Psoas muscle (tissue), 8 donors: Measurements from ENCODE around the gene DPP10. TPM values are rescaled to one million over a fixed set of nuclear protein-coding genes. Genes with fewer than 3 reads are reported as not detected.

ENCODE experiments used
- ATAC-seq, 4 donors: fragments of 200-7000 bp; cut with Tn5 transposase; one replicate each; pipeline ENCODE4 v1.9.1; 2020; ENCODE audit warnings: moderate library complexity in 3 of 4, mild to moderate bottlenecking in 2 of 4
- DNase-seq, 2 donors: peaks; one replicate each; pipeline ENCODE4 v3.0.0-alpha.2; 2020
- H3K27ac ChIP-seq: fragments of 200-600 bp; one replicate; pipeline ENCODE4 v1.8.0; 2022
- H3K27me3 ChIP-seq, 3 donors: fragments of 200-600 bp in 1 of 3; one replicate each; pipeline versions ENCODE4 v1.6.1 to v1.8.0; 2013 to 2022; ENCODE audit warnings: low read length in 2 of 3, mild to moderate bottlenecking in 2 of 3, moderate library complexity in 1 of 3; ENCODE audit not compliant: insufficient read depth in 3 of 3
- H3K36me3 ChIP-seq, 2 donors: fragments of 200-600 bp in 1 of 2; one replicate each; pipeline versions ENCODE4 v1.6.1 to v1.8.0; 2013 to 2022; ENCODE audit warnings: low read depth in 1 of 2, mild to moderate bottlenecking in 1 of 2, moderate library complexity in 1 of 2; ENCODE audit not compliant: insufficient read depth in 1 of 2
- H3K4me1 ChIP-seq: fragments of 200-600 bp; one replicate; pipeline ENCODE4 v1.8.0; 2022
- H3K4me3 ChIP-seq: fragments of 200-600 bp; one replicate; pipeline ENCODE4 v1.8.0; 2022; ENCODE audit warnings: mild to moderate bottlenecking
- H3K9me3 ChIP-seq: fragments of 200-600 bp; one replicate; pipeline ENCODE4 v1.8.0; 2022
- WGBS, 3 donors: extraction: QIAGEN DNeasy Blood & Tissue Kit; methylation state at CpG; one replicate each; pipeline versions ENCODE4 v1.1.6 to v1.1.7; 2013; 5-methylcytosine and 5-hydroxymethylcytosine counted together
- intact Hi-C, 2 donors: fragments of 100-400 bp; cut with DNase I; formaldehyde crosslinking; loops; one replicate each; pipeline versions ENCODE4 v1.11.0 to v1.14.2; 2022
- polyA plus RNA-seq, 3 donors: library from polyadenylated mRNA; stranded (reverse); fragments of 200-250 nt; gene quantifications; one replicate each; pipeline ENCODE4 v1.2.3, GENCODE V29; 2013
- total RNA-seq, 4 donors: library from RNA; stranded (reverse); fragmentation: NEBNext Ultra II Directional in 2 of 4; extraction: Animal tissue kit (Norgen Biotek cat#: 25700) in 2 of 4; gene quantifications; one replicate each; pipeline versions ENCODE4 v1.2.1 to v1.2.4, GENCODE V29; 2021 to 2023
- TF ChIP-seq, protein P1 (sequence below): fragments of 200-600 bp; IDR thresholded peaks from one replicate; pipeline ENCODE4 v1.8.0; 2022; ENCODE audit warnings: antibody characterized with exemption
- donor health status: healthy with polysubstance abuse.
- donor health status: DM: no; HTN: no; CAD: no; lungs with moderate emphysema.
- donor health status: Bipolar disorder and iron deficiency.
- donor health status: healthy.
- donor health status: DM: yes; HTN: yes; CAD: no.
- donor health status: DM: no; HTN: no; CAD: no.
- donor health status: DM: no; HTN: no; CAD: no.
- donor health status: DM: yes; HTN: yes; CAD: no.

DPP10 gene
- total and polyA plus RNA-seq, 7 donors = 0.01 to 0.11 TPM; not detected in 5

DNA sequence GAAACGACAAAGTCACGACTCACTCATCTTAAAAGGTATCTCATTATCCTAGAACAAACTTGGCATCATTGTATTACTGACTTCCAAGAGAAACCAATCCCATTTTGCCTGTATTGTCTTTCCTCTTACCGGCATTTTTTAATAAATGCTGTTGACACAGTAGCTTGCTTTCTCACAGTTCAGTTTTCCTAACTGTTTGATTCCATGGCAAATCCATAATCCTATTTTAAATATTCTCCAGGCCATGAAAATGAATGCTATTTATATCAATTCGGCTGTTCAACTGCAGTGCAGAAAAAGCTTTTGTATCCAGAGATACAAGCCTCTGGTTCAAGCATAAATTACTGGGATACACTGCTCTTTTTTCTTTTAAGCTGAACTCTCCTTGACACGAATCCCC, 1241.9 kb downstream of the DPP10 start:
- ATAC-seq = no peak
- H3K27me3 ChIP-seq = no peaks in the 10 kb centered on the region
- 19 to 21% (median 21%) methylated on average over 5 of the region's 5 CpGs for WGBS, 3 donors
- TF ChIP-seq, protein P1, sequence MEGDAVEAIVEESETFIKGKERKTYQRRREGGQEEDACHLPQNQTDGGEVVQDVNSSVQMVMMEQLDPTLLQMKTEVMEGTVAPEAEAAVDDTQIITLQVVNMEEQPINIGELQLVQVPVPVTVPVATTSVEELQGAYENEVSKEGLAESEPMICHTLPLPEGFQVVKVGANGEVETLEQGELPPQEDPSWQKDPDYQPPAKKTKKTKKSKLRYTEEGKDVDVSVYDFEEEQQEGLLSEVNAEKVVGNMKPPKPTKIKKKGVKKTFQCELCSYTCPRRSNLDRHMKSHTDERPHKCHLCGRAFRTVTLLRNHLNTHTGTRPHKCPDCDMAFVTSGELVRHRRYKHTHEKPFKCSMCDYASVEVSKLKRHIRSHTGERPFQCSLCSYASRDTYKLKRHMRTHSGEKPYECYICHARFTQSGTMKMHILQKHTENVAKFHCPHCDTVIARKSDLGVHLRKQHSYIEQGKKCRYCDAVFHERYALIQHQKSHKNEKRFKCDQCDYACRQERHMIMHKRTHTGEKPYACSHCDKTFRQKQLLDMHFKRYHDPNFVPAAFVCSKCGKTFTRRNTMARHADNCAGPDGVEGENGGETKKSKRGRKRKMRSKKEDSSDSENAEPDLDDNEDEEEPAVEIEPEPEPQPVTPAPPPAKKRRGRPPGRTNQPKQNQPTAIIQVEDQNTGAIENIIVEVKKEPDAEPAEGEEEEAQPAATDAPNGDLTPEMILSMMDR = no peak
- no peaks in the 10 kb centered on the region for H3K9me3 ChIP-seq
- H3K4me3 ChIP-seq = no peak overlapping the region
- no peaks in the 10 kb centered on the region for H3K4me1 ChIP-seq
- intact Hi-C loops = no loop called here
- DNase-seq = no peak
- no peak overlapping the region for H3K27ac ChIP-seq
- H3K36me3 ChIP-seq = no peaks in the 10 kb centered on the region

DNA sequence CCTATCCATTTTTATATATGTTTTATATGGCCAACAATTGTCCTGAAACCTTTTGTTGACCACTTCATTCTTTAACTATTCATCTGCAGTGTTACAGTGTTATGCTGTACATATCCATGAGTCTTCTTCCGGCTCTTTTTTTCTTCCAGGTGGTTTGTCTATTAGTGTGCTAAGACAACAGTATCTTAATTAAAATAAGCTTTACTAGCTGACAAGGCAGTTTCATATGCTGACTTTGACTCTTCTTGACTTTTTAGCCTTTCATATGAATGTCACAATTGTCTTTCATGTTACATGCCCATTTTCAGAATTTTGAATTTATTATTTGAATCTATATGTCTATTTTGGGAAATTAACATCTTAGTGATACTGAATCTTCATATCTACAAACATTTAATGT, 1249.0 kb downstream of the DPP10 start:
- Histone ChIP-seq H3K27me3 (no peaks in the 10 kb centered on the region), H3K4me1 (no peaks in the 10 kb centered on the region), H3K4me3 (no peak overlapping the region), H3K36me3 (no peaks in the 10 kb centered on the region), H3K9me3 (no peaks in the 10 kb centered on the region), H3K27ac (no peak overlapping the region)
- no peak for DNase-seq
- no peak for ATAC-seq
- TF ChIP-seq, protein P1 = no peak
- 91 to 100% (median 92%) methylated on average over 1 of the region's 1 CpG for WGBS, 3 donors
- intact Hi-C loops = no loop called here

DNA sequence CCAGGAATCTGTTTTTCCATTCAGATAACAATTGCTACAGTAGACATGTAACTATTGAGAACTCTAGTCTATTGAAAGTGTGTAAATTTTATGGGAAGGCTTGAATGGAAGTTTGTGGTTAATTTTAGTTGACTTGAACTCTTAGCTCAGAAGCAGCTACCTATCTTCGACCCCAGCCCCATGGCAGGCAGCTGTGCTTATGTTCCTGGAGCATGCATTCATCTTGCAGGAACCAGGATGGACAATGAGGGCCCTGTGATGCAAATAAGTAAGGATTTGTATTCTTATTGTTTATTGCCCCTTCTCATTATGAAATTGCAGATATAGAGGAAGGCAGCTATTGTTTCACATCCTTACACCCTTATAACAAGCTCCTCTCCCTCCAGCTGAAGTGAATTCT, 1252.2 kb downstream of the DPP10 start:
- 38 to 58% (median 55%) methylated on average over 1 of the region's 1 CpG for WGBS, 3 donors
- TF ChIP-seq, protein P1 = no peak

DNA sequence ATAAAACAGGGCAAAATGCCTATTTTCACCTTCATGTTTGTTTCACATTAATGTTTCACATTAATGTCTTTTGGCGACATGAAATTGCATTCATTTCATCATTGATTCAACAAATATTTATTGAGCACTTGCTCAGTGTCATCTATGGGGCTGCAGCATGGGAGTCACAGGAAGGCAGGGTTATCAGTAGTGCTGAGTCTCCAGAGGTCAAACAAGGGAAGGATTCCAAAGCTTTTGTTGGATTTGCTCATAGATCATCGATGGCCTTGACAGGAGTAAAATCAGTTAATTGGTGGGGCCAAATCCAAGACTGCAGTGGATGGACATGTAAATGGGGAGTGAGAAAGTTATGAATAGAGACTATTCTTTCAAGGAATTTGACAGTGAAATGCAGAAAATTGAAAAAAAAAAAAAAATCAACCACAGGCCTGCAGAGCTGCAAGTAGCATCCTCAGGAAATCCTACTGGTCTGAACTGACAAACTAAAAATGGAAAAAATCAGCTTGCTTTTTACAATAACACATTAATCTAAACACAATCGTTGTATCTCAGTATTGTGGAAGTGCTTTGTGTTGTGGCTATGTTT, 1290.8 kb downstream of the DPP10 start:
- DNase-seq (no peak), ATAC-seq (no peak)
- intact Hi-C loops = no loop called here
- no peak overlapping the region for H3K27ac ChIP-seq
- TF ChIP-seq, protein P1 = no peak
- WGBS, 3 donors = 63 to 65% (median 64%) methylated on average over 3 of the region's 3 CpGs
- H3K4me1 ChIP-seq = no peaks in the 10 kb centered on the region
- H3K9me3 ChIP-seq = no peaks in the 10 kb centered on the region
- H3K27me3 ChIP-seq = no peaks in the 10 kb centered on the region
- H3K4me3 ChIP-seq = no peak overlapping the region
- H3K36me3 ChIP-seq = no peaks in the 10 kb centered on the region

More for the DNA sequence above, 1252.2 kb downstream of the DPP10 start:
- no peaks in the 10 kb centered on the region for H3K4me1 ChIP-seq
- H3K36me3 ChIP-seq = no peaks in the 10 kb centered on the region
- H3K4me3 ChIP-seq = no peak overlapping the region
- no peak for DNase-seq
- peaks cover 2% of the 10 kb centered on the region for H3K9me3 ChIP-seq
- intact Hi-C loops = no loop called here
- no peak for ATAC-seq
- no peaks in the 10 kb centered on the region for H3K27me3 ChIP-seq
- H3K27ac ChIP-seq = no peak overlapping the region

DNA sequence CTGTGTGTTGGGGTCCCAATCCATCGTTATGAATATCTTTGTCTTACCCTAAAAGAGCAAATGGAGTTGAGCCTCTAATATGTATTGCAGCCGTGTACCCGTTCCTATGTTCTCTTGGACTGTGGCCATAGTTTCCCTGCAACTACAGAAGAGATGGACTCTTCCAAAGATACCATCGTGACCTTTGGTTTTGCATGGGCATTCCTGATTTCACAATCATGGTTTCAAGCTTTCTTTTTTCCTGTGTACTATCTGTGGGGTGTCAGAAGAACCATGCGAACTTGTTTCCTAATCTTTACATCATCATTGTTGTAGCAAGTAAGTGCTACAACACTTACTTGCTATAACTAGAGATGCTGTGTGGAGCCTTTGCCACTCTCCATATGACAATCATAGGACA, 1295.7 kb downstream of the DPP10 start:
- Histone ChIP-seq H3K4me1 (no peaks in the 10 kb centered on the region), H3K36me3 (no peaks in the 10 kb centered on the region), H3K9me3 (no peaks in the 10 kb centered on the region), H3K27ac (no peak overlapping the region), H3K4me3 (no peak overlapping the region), H3K27me3 (no peaks in the 10 kb centered on the region)
- intact Hi-C loops = no loop called here
- TF ChIP-seq, protein P1 = no peak
- ATAC-seq (no peak), DNase-seq (no peak)
- 82 to 84% (median 82%) methylated on average over 5 of the region's 5 CpGs for WGBS, 3 donors
